Measurements from ENCODE around the gene ARHGEF11.

GRCh38 chr1:156894711-156895454, 150.7 kb downstream of the ARHGEF11 start:
- TF ChIP-seq CTCF (IDR thresholded peaks at IDR 0.05) (no peak), EZH2 (IDR thresholded peaks at IDR 0.05; ENCODE audit: borderline replicate concordance, insufficient read depth, low read depth, low read length, poor library complexity, severe bottlenecking) (no peak)

Measured in B cell (primary cell).